Measurements from ENCODE around the gene BCDIN3D. TPM values are rescaled to one million over a fixed set of nuclear protein-coding genes. Genes with fewer than 3 reads are reported as not detected.

BCDIN3D gene
- total RNA-seq, 2 donors from 2014 or later = 1.3 to 3.6 TPM

DNA sequence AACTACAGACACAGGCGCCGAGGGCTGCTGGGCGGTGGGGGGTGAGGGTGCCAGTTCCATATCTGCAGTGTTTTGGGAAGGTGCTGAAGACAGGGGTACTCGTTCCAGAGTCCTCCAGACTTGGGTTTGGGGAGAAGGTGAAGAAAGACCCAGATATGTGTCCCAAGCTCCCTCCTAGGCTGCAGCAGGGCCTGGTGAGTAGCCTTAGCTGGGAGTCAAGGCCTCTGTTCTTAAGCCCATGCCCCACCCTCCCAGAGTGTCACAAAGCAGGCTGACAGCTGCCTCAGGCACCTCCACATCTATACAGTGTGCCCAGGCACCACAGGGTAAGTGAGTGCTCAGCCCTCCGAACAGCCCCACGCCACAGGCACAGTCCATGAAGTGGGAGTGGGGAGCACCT, 19.0 kb downstream of the BCDIN3D start:
- Histone ChIP-seq H3K9me3 (no peaks in the 10 kb centered on the region), H3K27ac (no peak overlapping the region), H3K36me3 (replicated peaks in 1 of 2; ENCODE audit: insufficient read depth in 1 of 2, low read depth in 2 of 2) (no peaks in the 10 kb centered on the region), H3K4me1 (peaks cover 17% of the 10 kb centered on the region), H3K27me3 (no peaks in the 10 kb centered on the region), H3K4me3 (no peak overlapping the region)
- intact Hi-C loops (cut with DNase I) = no loop called here
- DNase-seq (no peak), ATAC-seq (no peak)
- TF ChIP-seq POLR2A (IDR thresholded peaks at IDR 0.05) = no peak
- TF ChIP-seq, protein P1, sequence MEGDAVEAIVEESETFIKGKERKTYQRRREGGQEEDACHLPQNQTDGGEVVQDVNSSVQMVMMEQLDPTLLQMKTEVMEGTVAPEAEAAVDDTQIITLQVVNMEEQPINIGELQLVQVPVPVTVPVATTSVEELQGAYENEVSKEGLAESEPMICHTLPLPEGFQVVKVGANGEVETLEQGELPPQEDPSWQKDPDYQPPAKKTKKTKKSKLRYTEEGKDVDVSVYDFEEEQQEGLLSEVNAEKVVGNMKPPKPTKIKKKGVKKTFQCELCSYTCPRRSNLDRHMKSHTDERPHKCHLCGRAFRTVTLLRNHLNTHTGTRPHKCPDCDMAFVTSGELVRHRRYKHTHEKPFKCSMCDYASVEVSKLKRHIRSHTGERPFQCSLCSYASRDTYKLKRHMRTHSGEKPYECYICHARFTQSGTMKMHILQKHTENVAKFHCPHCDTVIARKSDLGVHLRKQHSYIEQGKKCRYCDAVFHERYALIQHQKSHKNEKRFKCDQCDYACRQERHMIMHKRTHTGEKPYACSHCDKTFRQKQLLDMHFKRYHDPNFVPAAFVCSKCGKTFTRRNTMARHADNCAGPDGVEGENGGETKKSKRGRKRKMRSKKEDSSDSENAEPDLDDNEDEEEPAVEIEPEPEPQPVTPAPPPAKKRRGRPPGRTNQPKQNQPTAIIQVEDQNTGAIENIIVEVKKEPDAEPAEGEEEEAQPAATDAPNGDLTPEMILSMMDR (IDR thresholded peaks at IDR 0.05) = no peak
- WGBS, 2 donors = 94 to 95% methylated on average over 4 to 6 of the region's 6 CpGs

DNA sequence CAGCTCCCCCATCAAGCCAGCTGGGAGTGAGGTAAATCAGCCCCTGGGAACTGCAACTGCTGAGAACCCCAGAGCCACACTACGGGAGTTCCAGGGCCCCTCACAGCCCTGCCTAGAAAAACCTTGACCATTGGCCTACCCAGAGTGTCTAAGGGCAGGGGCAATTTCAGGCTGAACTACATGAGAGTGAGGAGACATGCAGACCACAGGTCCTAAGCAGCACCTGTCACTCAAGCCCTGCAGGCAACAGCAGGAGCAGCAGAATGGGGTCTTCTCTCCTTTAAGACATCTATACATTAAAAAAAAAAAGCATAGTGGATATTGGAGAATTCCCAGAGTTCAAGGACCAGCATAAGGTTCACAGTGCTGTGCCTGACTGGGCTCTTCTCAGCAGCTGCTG, 19.6 kb downstream of the BCDIN3D start:
- Histone ChIP-seq H3K36me3 (replicated peaks in 1 of 2; ENCODE audit: insufficient read depth in 1 of 2, low read depth in 2 of 2) (no peaks in the 10 kb centered on the region), H3K27ac (no peak overlapping the region), H3K27me3 (no peaks in the 10 kb centered on the region), H3K4me1 (peaks cover 13% of the 10 kb centered on the region), H3K4me3 (no peak overlapping the region), H3K9me3 (no peaks in the 10 kb centered on the region)
- no peak for TF ChIP-seq POLR2A (IDR thresholded peaks at IDR 0.05)
- TF ChIP-seq, protein P1 (IDR thresholded peaks at IDR 0.05) = no peak
- DNase-seq (no peak), ATAC-seq (no peak)
- intact Hi-C loops (cut with DNase I) = no loop called here
- 44 to 60% methylated on average over 1 of the region's 1 CpG for WGBS, 2 donors

DNA sequence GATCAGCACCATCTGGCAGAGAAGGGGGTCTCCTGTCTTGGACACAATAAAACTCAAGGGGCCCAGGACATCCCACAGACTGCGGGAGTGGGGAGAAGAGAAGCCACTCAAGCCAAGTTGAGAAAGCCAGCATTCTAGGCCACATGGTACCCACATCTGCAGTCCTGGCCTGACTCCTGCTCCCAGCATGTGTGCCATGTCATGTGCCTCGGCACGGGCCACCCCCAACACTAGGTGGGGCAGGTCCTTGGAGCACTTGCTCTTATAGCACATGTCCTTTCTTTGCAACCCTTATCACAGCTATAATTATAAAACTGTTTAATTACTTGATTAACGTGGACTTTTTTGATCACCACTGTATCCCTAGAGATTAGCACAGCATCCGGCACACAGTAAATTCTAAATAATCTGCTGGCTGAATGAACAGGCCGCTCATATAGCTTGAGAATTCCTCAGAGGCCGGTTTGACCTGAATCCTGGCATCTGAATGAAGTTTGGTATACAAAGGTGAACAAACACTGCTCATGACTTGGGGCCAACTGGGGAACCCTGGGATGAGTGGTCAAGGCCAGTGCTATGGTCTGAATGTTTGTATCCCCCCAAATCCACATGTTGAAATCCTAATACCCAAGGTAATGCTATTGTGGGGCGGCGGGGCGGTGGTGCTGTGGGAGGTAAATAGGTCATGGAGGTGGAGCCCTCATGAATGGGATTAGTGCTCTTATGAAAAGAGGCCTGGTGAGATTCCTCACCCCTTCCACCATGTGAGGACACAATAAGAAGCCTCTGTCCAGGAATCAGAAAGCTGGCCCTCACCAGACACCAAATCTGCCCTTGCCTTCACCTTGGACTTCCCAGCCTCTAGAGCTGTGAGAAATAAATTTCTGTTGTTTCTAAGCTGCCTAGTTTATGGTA, 21.3 kb downstream of the BCDIN3D start:
- H3K36me3 ChIP-seq (replicated peaks in 1 of 2; ENCODE audit: insufficient read depth in 1 of 2, low read depth in 2 of 2) = no peaks in the 10 kb centered on the region
- no peak for TF ChIP-seq POLR2A (IDR thresholded peaks at IDR 0.05)
- TF ChIP-seq, protein P1 (IDR thresholded peaks at IDR 0.05) = no peak
- H3K27ac ChIP-seq = peak overlapping the region in 2 of 4 donors; percentile 6 to 16
- H3K9me3 ChIP-seq = no peaks in the 10 kb centered on the region
- H3K4me3 ChIP-seq = no peak overlapping the region
- no peak for ATAC-seq
- intact Hi-C loops (cut with DNase I) = no loop called here
- H3K27me3 ChIP-seq = no peaks in the 10 kb centered on the region
- no peak for DNase-seq
- 82 to 94% methylated on average over 9 to 10 of the region's 10 CpGs for WGBS, 2 donors
- peaks cover 2% of the 10 kb centered on the region for H3K4me1 ChIP-seq

DNA sequence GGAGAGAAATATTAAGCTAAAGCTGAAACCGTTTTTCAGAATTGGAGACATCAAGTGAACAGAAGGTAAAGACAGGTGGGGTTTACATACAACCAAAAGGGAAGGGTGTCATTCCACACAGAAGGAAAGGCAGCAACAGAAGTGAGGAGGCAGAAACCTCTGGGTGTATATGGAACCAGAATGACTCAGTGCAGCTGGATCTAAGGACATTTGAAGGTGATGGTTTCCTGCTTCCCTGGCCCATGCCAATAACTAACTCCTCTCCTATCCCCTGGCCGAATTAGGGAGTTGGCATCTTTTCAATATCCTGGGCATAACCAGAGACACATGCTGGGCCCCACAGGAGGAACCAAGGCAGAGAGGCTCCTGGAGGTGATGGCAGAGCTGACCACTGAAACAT, 23.1 kb downstream of the BCDIN3D start:
- intact Hi-C loops (cut with DNase I) = no loop called here
- 55 to 59% methylated on average over 1 to 2 of the region's 2 CpGs for WGBS, 2 donors

More for the DNA sequence above, 23.1 kb downstream of the BCDIN3D start:
- H3K9me3 ChIP-seq = no peaks in the 10 kb centered on the region
- H3K36me3 ChIP-seq (replicated peaks in 1 of 2; ENCODE audit: insufficient read depth in 1 of 2, low read depth in 2 of 2) = no peaks in the 10 kb centered on the region
- no peak overlapping the region for H3K4me3 ChIP-seq
- no peak for DNase-seq
- H3K27ac ChIP-seq = no peak overlapping the region
- H3K27me3 ChIP-seq = no peaks in the 10 kb centered on the region
- no peaks in the 10 kb centered on the region for H3K4me1 ChIP-seq
- ATAC-seq = no peak
- TF ChIP-seq, protein P1 (IDR thresholded peaks at IDR 0.05) = no peak
- no peak for TF ChIP-seq POLR2A (IDR thresholded peaks at IDR 0.05)
